GM18520 (cell line): ENCODE measurements around the gene ZNF777.
"Not testable (repeated sequence)": the region's sequence is repeated elsewhere in the genome, so short reads cannot be mapped to it uniquely, and the experiment has no call there.

ENCODE experiments used
- ATAC-seq: cut with Tn5 transposase; IDR thresholded peaks from one replicate; pipeline ENCODE4 v1.9.1; 2021; ENCODE audit not compliant: unreplicated experiment

Gene ZNF777

DNA sequence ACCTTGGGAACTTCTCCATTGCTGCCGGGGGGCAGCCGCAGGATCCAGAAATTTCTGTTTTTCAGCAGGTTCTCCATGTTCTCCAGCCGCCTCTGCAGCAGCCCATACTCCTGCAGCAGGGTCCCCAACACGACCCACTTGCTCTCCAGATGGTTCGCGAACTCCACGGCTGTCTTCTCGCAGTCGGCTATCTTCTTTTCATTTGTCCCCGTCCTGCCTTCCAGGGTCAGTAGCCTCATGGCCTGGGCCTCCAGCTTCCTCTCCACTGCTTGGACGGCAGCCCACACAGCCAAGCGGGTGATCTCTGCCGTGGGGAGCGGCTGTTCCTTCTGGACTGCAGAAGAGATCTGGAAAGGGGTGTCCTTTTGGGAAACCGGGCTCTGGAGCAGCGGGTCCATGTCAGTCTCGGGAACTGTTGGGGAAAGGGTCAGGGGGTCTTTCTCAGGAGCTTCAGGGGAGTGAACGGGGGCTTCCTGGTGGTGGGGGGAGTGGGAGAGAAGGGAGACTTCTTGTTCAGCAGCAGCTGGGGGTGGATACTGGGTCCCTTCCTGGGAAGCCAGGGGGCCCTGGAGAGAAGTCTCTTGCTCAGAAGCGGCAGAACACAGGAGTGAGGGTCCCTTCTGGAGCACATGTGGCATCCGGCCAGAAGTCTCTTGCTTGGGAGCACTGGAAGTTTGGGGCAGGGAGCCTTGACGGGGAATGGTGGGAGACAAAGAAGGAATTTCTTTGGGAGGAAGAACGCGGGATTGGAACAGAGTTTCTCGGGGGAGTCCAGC is 5.5 kb downstream of the ZNF777 start:
- ATAC-seq = no peak

- ATAC-seq = no peak
Observed at GRCh38 chr7:149454750-149455149, 6.1 kb downstream of the ZNF777 start.

DNA sequence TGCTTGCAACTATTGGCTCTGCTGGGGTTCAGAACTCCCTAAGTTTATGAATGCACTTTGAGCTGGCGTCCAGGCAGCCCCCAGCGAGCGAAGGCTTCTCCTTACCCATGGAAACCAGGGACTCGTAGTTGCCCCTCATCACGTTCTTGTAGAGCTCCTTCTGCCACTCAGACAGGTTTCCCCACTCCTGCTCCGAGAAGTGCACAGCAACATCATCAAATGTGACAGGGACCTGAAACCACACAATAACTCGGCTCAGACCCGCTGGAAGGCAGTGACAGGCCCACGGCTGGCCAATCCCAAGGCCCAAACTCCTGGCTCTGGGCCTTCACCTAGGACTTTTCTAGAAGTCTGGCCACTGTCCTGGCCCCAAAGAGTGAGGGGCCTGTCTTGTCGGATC is 6.9 kb downstream of the ZNF777 start:
- no peak for ATAC-seq

- no peak for ATAC-seq
Observed at GRCh38 chr7:149450821-149451220, 10.0 kb downstream of the ZNF777 start.

DNA sequence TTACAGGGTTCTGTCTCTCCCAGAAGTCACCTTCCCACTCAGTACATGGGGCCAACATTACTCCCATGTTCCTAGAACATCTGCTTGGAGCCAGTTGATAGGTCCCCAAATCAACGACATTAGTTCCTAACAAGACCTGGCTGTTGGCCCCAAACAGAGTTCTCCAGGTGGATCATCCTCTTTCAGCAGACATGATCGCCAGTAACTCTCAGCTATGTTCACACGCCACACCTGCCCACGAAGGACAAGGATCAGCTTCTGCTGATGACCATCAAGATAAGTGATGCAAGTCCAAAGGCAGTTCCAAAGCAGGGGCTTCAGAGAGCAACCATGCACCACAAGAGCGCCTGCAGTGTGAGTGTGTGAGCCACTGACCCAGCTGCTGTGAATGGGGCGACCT is 11.0 kb downstream of the ZNF777 start:
- no peak for ATAC-seq

- no peak for ATAC-seq
Observed at GRCh38 chr7:149448961-149449360, 11.9 kb downstream of the ZNF777 start.

DNA sequence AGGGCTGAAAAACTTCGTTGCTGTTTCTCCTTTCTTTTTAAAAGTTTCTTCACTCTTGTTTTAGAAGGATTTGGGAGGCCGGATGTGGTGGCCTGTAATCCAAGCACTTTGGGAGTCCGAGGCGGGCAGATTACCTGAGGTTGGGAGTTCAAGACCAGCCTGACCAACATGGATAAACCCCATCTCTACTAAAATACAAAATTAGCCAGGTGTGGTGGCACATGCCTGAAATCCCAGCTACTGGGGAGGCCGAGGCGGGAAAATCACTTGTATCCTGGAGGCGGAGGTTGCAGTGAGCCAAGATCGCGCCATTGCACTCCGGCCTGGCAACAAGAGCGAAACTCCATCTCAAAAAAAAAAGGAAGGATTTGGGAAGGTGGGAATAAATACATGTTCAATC is 14.8 kb downstream of the ZNF777 start:
- not testable (repeated sequence) for ATAC-seq

DNA sequence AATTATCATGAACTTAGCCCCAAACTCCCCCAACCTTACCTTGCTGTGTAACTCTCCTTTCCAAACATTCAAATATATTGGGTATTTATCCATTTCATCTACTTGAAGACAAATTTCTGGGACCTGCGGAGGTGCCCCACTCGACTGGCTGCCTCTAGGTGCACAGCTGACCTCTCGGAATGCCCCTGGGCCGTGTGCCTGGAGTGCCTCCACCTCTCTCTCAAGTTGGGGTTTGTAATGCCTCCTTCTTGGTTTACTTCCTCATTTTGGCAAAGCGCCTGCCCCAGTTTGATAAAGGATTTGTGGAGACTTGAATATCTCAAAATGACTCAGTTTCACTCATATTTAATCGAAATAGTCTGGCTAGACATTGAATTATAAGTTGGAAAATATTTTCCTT is 16.6 kb downstream of the ZNF777 start:
- ATAC-seq = no peak

GRCh38 chr7:149443523-149443922 is 17.3 kb downstream of the ZNF777 start:
- ATAC-seq = no peak

- no peak for ATAC-seq
Observed at GRCh38 chr7:149442924-149443323, 17.9 kb downstream of the ZNF777 start.

DNA sequence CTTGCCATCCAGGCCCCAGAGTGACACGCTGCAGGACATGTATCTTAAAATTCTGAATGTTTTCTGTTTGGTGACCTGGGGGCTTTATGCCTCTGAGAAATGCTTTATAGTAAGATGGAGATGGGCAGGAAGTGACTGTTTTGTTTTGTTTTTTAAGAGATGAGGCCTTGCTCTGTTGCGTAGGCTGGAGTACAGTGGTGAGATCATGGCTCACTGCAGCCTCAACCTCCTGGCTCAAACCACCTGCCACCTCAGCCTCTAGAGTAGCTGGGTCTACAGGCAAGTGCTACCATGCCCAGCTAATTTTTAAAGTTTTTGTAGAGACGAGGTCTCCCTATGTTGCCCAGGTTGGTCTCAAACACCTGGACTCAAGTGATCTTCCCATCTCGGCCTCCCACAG is 20.6 kb downstream of the ZNF777 start:
- no peak for ATAC-seq

DNA sequence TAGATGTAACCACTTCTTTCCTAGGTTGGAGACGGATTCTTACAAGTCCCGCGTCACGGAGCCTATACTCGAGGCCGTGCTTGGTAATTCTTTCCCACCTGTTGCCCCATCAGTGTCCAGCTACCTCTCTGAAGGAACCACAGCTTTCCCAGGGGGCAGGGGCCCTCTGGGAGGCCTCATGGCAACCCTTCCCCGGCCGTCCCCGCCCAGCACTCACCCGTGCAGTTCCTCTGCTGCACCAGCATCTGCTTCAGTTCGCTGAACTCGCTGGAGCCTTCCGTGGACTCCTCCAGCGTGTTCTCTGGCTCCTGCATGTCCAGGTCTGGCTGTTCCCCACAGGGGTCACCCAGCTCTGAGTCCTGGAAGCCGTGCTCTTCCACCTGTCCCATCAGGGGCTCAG is 24.5 kb downstream of the ZNF777 start:
- ATAC-seq = no peak

DNA sequence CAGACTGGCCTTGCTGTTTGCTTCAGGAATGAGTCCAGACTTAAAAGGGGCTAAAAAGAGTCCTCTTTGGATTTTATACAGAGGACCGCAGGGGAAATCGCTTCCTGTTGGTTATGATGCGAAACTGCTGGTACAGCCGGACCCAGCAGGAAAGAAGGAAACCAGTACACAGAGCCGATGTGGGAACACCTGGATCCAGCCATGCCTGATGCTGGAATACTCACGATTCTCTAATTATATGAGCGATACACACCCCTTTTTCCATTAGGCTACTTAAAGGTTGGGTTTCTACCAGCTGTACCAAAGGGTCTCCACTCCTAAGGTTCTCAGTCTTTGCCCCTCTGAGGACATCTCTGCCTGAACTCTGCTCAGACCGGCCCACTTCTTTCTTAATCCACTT is 27.7 kb downstream of the ZNF777 start:
- no peak for ATAC-seq

DNA sequence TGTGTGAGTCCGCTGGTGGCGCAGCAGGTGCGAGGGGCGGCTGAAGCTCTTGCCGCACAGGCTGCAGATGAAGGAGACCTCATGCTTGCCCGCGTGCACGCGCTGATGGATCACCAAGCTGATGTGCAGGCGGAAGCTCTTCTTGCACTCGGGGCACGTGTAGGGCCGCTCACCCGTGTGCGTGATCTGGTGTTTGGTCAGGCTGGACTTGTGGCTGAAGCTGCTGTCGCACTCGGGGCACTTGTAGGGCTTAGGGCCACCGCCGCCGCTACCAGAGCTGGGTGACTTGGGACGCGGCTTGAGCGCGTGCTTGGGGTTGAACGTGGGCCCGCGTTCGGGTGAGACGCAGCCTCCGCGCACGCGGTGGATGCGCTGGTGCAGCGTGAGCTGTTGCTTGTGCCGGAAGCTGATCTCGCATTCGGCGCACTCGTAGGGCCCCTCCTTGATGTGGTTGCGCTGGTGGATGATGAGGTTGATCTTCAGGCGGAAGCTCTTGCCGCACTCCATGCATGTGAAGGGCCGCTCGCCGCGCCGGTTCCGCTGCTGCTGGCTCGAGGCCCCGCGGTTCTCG is 28.7 kb downstream of the ZNF777 start:
- no peak for ATAC-seq

GRCh38 chr7:149431486-149432120 is 29.3 kb downstream of the ZNF777 start:
- no peak for ATAC-seq

GRCh38 chr7:149430192-149430591 is 30.7 kb downstream of the ZNF777 start:
- no peak for ATAC-seq

DNA sequence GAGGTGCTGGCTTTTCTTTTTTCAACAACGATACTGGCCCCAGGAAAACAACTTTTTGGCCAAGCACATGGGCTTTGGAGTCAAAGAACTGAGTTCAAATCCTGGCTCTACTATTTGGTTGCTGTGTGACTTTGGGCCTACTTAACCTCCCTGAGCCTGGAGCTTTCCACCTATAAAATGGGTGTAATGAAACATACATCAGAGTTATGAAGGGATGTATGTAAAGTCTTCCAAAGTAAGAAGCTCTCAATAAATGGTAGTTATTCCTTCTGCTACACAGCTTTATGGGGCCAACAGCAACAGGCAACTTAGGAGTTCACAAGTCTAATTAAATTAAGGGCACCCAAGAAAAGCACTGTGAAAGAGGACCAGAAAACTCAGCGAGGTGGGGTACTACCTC is 33.0 kb downstream of the ZNF777 start:
- no peak for ATAC-seq

DNA sequence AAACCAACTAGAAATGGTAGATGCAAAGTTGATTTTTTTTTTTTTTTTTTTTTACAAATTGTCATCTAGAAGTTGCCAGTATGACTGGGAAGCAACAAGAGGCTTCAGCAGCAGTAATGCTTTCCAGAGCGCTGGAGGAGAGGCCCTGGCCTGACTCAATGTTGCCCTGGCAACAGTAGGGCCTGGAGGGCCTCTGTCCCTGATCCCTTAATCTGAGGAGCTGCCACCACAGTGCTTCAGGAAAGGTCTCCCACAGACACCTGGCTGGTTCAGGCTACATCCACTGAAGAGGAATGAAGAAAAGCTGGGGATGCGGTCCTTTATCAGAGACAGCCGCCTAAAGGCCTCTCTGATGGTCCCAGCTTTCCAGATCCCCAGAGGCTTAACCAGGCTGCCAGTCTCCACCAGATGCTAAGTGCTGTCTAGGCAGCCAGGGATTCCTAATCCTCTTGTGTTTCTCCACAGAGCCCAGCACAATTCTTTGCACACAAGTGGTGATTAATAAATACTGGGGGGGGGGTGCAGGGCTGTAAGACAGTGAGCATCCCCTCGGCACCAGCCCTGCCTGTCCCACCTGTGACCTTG is 33.7 kb downstream of the ZNF777 start:
- ATAC-seq = no peak

DNA sequence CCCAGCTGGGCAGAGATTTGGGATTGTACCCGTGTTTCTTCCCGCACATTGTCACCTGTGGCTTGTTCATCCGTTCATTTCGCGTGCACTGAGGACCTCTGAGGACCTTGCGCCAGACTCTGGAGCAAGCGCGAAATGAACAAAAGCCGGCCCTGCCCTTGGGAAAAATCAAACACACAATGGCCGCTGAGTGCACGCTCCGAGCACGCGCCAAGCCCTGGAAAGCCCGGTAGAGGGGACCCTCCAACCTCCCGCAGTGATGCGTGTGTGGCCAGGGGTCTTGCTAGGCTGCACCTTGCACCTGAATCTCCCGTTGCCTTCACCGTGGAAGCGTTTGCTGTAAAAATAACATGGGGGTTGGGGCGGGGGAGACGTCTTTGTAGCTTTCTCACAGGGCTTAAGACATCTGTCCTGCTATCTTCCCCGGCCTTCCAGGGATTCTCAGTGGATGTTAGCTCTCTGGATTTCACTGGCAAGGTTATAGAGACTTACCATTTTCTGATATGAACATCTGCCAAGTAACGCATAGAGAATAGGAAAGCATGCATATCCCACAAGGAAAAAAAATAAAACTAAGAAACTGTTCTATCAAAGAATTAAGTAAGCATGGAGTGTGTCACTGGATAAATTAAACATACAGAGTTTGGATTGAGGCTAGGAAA is 37.3 kb downstream of the ZNF777 start:
- ATAC-seq = no peak

DNA sequence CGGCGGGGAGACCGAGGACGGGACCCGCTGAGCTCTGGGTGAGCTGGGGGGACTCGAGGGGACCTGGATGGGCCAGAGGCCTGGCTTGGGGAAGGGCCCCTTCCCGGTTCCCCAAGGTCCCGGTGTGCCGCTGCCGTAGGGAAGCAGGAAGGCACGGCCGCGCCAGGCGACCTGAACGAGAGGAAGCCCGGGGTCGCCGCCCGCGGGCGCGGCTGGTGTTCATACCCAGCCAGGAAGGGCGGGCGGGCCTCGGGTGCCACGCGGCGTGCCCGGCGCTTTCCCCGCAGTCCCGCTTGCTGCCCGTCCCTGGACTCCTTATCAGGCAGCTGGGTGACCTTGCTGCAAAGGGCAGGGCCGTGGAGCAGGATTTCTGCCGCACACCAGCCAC is 38.0 kb downstream of the ZNF777 start:
- ATAC-seq = no peak

- peak; percentile 94 for ATAC-seq
Observed at GRCh38 chr7:149422162-149422913, 38.5 kb downstream of the ZNF777 start.
